ENCODE measurements around the gene BRD9. TPM values are rescaled to one million over a fixed set of nuclear protein-coding genes. Genes with fewer than 3 reads are reported as not detected.

BRD9 gene
- total RNA-seq, 4 donors from 2014 or later, result 29.6 to 91.3 (median 37.9) TPM

DNA sequence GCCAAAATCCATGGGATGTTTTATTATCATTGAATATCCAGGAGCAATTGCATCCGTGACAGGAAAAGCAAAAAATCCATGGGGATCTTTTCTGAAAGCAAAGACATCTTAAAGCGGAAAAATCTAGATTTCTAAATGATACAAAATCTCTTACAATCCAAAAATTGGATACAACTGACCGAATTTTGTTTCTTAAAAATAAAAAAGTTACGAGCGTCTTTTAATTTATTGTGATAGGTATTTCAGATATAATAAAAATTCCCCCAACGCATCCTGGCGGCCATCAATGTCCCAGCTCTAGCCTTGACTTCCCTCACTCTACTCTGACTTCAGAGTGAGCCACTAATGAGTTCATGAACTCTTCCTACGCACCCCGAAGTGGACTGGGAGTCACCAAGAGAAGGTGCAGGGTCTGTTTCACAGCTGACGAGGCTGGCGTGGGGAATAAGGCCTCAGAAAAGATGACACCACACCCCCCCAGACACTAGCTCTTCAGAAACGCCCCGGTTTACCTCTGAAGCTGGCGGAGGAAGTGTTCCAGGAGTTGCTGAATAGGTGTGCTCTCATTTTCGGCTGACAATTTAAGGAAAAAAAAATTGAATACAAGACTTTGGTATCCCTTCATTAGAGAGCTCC lies 3.4 kb downstream of the BRD9 start:
- H3K27ac ChIP-seq, result no peak overlapping the region

DNA sequence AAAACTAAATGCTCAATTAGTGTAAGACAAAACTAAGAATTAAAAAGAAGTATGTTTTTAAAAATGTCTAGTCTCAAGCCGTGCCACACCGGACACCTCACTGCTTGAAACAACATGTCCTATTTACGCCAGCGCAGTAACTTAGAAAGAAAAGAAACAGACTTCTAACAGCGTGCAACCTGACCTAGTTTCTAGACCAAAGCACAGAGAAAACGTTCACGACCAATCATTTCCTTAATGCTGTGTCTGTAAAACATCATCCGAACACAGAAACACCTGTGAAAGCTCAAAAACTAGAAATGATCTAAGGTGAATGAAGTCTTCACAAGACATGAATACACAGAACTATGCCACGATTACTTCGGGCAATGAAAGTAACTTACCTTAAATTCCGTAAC lies 4.0 kb downstream of the BRD9 start:
- H3K9me3 ChIP-seq, result no peaks in the 10 kb centered on the region
- intact Hi-C loops (cut with DNase I; ENCODE audit: low total_unique reads), result no loop called here
- TF ChIP-seq, protein P1, sequence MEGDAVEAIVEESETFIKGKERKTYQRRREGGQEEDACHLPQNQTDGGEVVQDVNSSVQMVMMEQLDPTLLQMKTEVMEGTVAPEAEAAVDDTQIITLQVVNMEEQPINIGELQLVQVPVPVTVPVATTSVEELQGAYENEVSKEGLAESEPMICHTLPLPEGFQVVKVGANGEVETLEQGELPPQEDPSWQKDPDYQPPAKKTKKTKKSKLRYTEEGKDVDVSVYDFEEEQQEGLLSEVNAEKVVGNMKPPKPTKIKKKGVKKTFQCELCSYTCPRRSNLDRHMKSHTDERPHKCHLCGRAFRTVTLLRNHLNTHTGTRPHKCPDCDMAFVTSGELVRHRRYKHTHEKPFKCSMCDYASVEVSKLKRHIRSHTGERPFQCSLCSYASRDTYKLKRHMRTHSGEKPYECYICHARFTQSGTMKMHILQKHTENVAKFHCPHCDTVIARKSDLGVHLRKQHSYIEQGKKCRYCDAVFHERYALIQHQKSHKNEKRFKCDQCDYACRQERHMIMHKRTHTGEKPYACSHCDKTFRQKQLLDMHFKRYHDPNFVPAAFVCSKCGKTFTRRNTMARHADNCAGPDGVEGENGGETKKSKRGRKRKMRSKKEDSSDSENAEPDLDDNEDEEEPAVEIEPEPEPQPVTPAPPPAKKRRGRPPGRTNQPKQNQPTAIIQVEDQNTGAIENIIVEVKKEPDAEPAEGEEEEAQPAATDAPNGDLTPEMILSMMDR (IDR thresholded peaks at IDR 0.05), result no peak
- TF ChIP-seq POLR2AphosphoS5 (IDR thresholded peaks at IDR 0.05), result no peak
- no peak for TF ChIP-seq EP300 (IDR thresholded peaks at IDR 0.05; ENCODE audit: low read depth)
- no peak for TF ChIP-seq POLR2A (IDR thresholded peaks at IDR 0.05)
- H3K4me1 ChIP-seq, result peaks cover 7 to 27% (median 18%) of the 10 kb centered on the region in 4 donors
- DNase-seq, result no peak
- 91 to 93% methylated on average over 11 of the region's 11 CpGs for WGBS, 2 donors (ENCODE audit: low coverage in 1 of 2)
- in situ Hi-C loops (cut with MboI; ENCODE audit: low pct_ligation_motif_present in 1 of 4, low pct_unique_long_range_greater_than_20kb in 1 of 4, low sequenced_read_pairs in 3 of 4), result no loop called here
- H3K36me3 ChIP-seq, result peaks cover 0 to 52% (median 18%) of the 10 kb centered on the region in 4 donors
- no peaks in the 10 kb centered on the region for H3K27me3 ChIP-seq
- H3K27ac ChIP-seq, result no peak overlapping the region
- H3K4me3 ChIP-seq, result no peak overlapping the region

More for the DNA sequence above, 3.4 kb downstream of the BRD9 start:
- H3K4me1 ChIP-seq, result peaks cover 7 to 27% (median 18%) of the 10 kb centered on the region in 4 donors
- no peaks in the 10 kb centered on the region for H3K9me3 ChIP-seq
- H3K36me3 ChIP-seq, result peaks cover 0 to 52% (median 16%) of the 10 kb centered on the region in 4 donors
- TF ChIP-seq, protein P1 (IDR thresholded peaks at IDR 0.05), result no peak
- TF ChIP-seq POLR2AphosphoS5 (IDR thresholded peaks at IDR 0.05) (no peak), POLR2A (IDR thresholded peaks at IDR 0.05) (no peak), EP300 (IDR thresholded peaks at IDR 0.05; ENCODE audit: low read depth) (no peak)
- in situ Hi-C loops (cut with MboI; ENCODE audit: low pct_ligation_motif_present in 1 of 4, low pct_unique_long_range_greater_than_20kb in 1 of 4, low sequenced_read_pairs in 3 of 4), result no loop called here
- no peak overlapping the region for H3K4me3 ChIP-seq
- H3K27me3 ChIP-seq, result no peaks in the 10 kb centered on the region
- no peak for DNase-seq
- WGBS, 2 donors (ENCODE audit: low coverage in 1 of 2), result 94 to 96% methylated on average over 7 to 15 of the region's 15 CpGs
- intact Hi-C loops (cut with DNase I; ENCODE audit: low total_unique reads), result no loop called here

DNA sequence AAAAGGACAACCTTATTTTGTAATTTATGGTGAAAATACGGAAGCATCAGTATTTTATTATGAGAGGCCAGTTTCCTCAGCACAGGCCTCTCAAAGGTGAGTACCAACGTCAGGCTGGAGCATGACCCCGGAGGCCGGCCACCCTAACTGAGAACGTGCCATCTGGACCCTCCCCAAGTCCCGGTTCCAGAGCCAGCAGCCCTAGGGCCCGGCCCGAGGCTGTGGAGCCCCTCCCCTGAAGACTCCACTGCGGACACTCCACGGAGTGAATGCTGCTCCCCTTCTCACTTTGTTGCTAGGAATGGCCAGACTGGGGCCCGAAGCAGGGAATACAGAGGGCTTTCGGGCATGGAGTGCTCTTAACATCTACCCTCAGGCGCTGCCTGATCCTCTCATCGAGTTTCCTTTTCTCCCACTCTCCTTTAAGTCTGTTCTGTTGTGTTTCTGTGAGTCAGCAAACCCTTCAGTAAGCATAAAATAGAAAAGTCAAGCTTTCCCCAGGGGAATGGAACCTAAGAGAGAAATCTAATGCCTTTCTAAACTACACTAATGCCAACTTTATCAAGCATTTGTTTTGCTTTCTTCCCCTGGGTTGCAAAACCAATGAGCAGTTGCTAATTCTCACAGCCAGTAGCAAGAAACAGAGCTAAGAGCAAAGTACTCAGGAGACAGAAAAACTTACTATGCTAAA lies 4.5 kb downstream of the BRD9 start:
- intact Hi-C loops (cut with DNase I; ENCODE audit: low total_unique reads), result no loop called here
- H3K9me3 ChIP-seq, result no peaks in the 10 kb centered on the region
- no peak overlapping the region for H3K27ac ChIP-seq
- no peak overlapping the region for H3K4me3 ChIP-seq
- peaks cover 0 to 52% (median 20%) of the 10 kb centered on the region in 4 donors for H3K36me3 ChIP-seq
- no peak for DNase-seq
- no peaks in the 10 kb centered on the region for H3K27me3 ChIP-seq
- in situ Hi-C loops (cut with MboI; ENCODE audit: low pct_ligation_motif_present in 1 of 4, low pct_unique_long_range_greater_than_20kb in 1 of 4, low sequenced_read_pairs in 3 of 4), result no loop called here
- WGBS, 2 donors (ENCODE audit: low coverage in 1 of 2), result 92% methylated on average over 14 of the region's 14 CpGs; no CpG with 5 or more reads in 1 of the 2 donors
- TF ChIP-seq, protein P1 (IDR thresholded peaks at IDR 0.05), result no peak
- no peak for TF ChIP-seq POLR2AphosphoS5 (IDR thresholded peaks at IDR 0.05)
- no peak for TF ChIP-seq EP300 (IDR thresholded peaks at IDR 0.05; ENCODE audit: low read depth)
- TF ChIP-seq POLR2A (IDR thresholded peaks at IDR 0.05), result no peak
- H3K4me1 ChIP-seq, result peaks cover 4 to 22% (median 13%) of the 10 kb centered on the region in 4 donors

DNA sequence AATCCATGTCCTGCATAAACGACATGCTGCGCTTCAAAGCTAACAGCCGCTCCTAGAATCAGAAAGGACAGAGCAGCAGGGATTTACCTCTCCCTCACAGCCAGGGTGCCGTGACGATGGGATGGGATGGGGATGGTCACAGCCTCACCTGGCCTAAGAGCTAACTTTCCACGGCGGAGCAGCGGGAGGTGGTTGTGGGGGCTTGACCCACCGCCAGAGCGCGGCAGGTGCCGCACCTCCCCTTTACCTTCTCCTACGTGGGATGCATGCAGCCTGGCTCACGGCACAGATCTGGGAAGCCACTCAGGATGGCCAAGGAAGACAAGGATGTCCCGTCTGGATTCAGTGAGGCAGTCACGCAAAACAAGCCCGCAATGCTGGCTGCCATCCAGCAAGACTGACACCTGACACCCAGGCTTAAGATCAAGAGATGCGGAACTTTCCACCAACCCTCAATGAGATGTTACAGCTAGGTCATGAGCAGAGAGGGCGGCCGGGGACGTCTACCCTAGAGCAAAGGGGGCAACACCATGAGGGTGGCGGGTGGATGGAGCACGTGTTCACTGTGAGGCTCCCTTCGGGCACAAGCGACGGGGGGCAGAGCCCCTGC lies 5.8 kb downstream of the BRD9 start:
- in situ Hi-C loops (cut with MboI; ENCODE audit: low pct_ligation_motif_present in 1 of 4, low pct_unique_long_range_greater_than_20kb in 1 of 4, low sequenced_read_pairs in 3 of 4), result no loop called here
- no peak for DNase-seq
- H3K27me3 ChIP-seq, result no peaks in the 10 kb centered on the region
- no peaks in the 10 kb centered on the region for H3K9me3 ChIP-seq
- H3K27ac ChIP-seq, result no peak overlapping the region
- no peak overlapping the region for H3K4me3 ChIP-seq
- WGBS, 2 donors (ENCODE audit: low coverage in 1 of 2), result 93% methylated on average over 26 of the region's 26 CpGs; no CpG with 5 or more reads in 1 of the 2 donors
- no peak for TF ChIP-seq POLR2A (IDR thresholded peaks at IDR 0.05)
- TF ChIP-seq POLR2AphosphoS5 (IDR thresholded peaks at IDR 0.05), result no peak
- no peak for TF ChIP-seq EP300 (IDR thresholded peaks at IDR 0.05; ENCODE audit: low read depth)
- TF ChIP-seq, protein P1 (IDR thresholded peaks at IDR 0.05), result no peak
- H3K36me3 ChIP-seq, result peaks cover 0 to 53% (median 22%) of the 10 kb centered on the region in 4 donors
- peaks cover 3 to 17% (median 9%) of the 10 kb centered on the region in 4 donors for H3K4me1 ChIP-seq
- intact Hi-C loops (cut with DNase I; ENCODE audit: low total_unique reads), result no loop called here

All from transverse colon (tissue), 4 donors.